Panc1 (cell line): ENCODE measurements around the gene C2CD3. TPM values are rescaled to one million over a fixed set of nuclear protein-coding genes. Genes with fewer than 3 reads are reported as not detected.

Experiments
- ATAC-seq: fragments of 200-7000 bp; cut with Tn5 transposase; 2 replicates; pipeline ENCODE4 v1.9.1; 2020; ENCODE audit warnings: mild to moderate bottlenecking, moderate library complexity
- BruUV-seq: library from RNA; stranded (reverse); fragments of 400-500 nt; replicated peaks from 2 replicates; lab custom pipeline; 2021; lab: Mats Ljungman, UMichigan
- CTCF ChIA-PET: fragments of 300-600 bp; sonication (Branson Sonifier 250); formaldehyde crosslinking; loops from one replicate; lab custom pipeline; 2022; ENCODE audit warnings: antibody characterized with exemption; lab: Charles Lee
- POLR2A ChIA-PET: fragments of 300-600 bp; sonication (Branson Sonifier 250); formaldehyde crosslinking; loops from one replicate; lab custom pipeline; 2022; ENCODE audit warnings: antibody characterized with exemption; lab: Charles Lee
- DNase-seq: peaks from one replicate; pipeline ENCODE4 v3.0.0-alpha.2; 2010; ENCODE audit warnings: low read depth, low spot score
- H3K27ac ChIP-seq: 2 replicates; pipeline ENCODE4 v1.5.1; 2011; ENCODE audit warnings: mild to moderate bottlenecking, low read length, inconsistent platforms
- H3K27me3 ChIP-seq: fragments of 200-500 bp; sonication (Bioruptor generic); 2 replicates; pipeline ENCODE4 v1.6.0; 2014; ENCODE audit warnings: low read length, inconsistent platforms; ENCODE audit not compliant: control insufficient read depth, insufficient read depth
- H3K36me3 ChIP-seq: fragments of 200-500 bp; sonication (Bioruptor generic); 2 replicates; pipeline ENCODE4 v1.5.1; 2014; ENCODE audit warnings: inconsistent platforms, mild to moderate bottlenecking, low read length, moderate library complexity; ENCODE audit not compliant: control insufficient read depth, insufficient read depth
- H3K4me1 ChIP-seq: 2 replicates; pipeline ENCODE4 v1.5.1; 2011; ENCODE audit warnings: inconsistent platforms, mild to moderate bottlenecking, low read length, moderate library complexity; ENCODE audit not compliant: control insufficient read depth, insufficient read depth
- H3K4me3 ChIP-seq, 2 experiments: 2 replicates each; pipeline ENCODE4 v1.5.1; 2011 to 2012; ENCODE audit warnings: low read depth in 2 of 2, low read length in 2 of 2, mild to moderate bottlenecking in 2 of 2, inconsistent platforms in 1 of 2, moderate library complexity in 1 of 2
- H3K9me3 ChIP-seq: fragments of 200-500 bp; sonication (Bioruptor generic); 2 replicates; pipeline ENCODE4 v1.5.1; 2014; ENCODE audit warnings: low read depth, mild to moderate bottlenecking, inconsistent platforms, low read length, moderate library complexity; ENCODE audit not compliant: control insufficient read depth, insufficient read depth
- POLR2AphosphoS5 ChIP-seq: IDR thresholded peaks from 2 replicates; pipeline ENCODE4 v1.6.1; 2012; ENCODE audit warnings: mild to moderate bottlenecking, low read depth, low read length, moderate library complexity
- SIN3A ChIP-seq: IDR thresholded peaks from 2 replicates; pipeline ENCODE4 v1.6.1; 2012; ENCODE audit warnings: low read depth, mild to moderate bottlenecking, low read length, moderate library complexity, borderline replicate concordance; ENCODE audit not compliant: insufficient read depth
- TCF7L2 ChIP-seq: IDR thresholded peaks from 2 replicates; pipeline ENCODE4 v1.6.1; 2011; ENCODE audit warnings: mild to moderate bottlenecking, low read depth, low read length, inconsistent platforms
- in situ Hi-C: cut with HindIII; loops from 2 replicates; pipeline ENCODE4 v1.10.0; 2016; ENCODE audit warnings: low sequenced_read_pairs, low pct_unique_long_range_greater_than_20kb
- intact Hi-C: fragments of 100-400 bp; cut with micrococcal nuclease; formaldehyde crosslinking; loops from one replicate; pipeline ENCODE4 v1.10.0; 2022; ENCODE audit not compliant: unreplicated experiment
- total RNA-seq: library from RNA; stranded (reverse); gene quantifications from one replicate; pipeline ENCODE4 v1.2.1, GENCODE V29; 2021; ENCODE audit not compliant: unreplicated experiment
- TF ChIP-seq, protein P1 (sequence below), 2 experiments: IDR thresholded peaks; 2 replicates each; pipeline ENCODE4 v1.6.1; 2011 to 2012; ENCODE audit warnings: low read depth in 2 of 2, control low read depth in 1 of 2, low read length in 1 of 2, mild to moderate bottlenecking in 1 of 2, moderate library complexity in 1 of 2; ENCODE audit not compliant: insufficient read depth in 1 of 2
- TF ChIP-seq, protein P2 (sequence below): fragments of 450-650 bp; IDR thresholded peaks from 2 replicates; pipeline ENCODE4 v1.5.1; 2017; ENCODE audit warnings: mild to moderate bottlenecking

C2CD3 gene
- total RNA-seq, 1 experiment from 2014 or later = 51.8 TPM

DNA sequence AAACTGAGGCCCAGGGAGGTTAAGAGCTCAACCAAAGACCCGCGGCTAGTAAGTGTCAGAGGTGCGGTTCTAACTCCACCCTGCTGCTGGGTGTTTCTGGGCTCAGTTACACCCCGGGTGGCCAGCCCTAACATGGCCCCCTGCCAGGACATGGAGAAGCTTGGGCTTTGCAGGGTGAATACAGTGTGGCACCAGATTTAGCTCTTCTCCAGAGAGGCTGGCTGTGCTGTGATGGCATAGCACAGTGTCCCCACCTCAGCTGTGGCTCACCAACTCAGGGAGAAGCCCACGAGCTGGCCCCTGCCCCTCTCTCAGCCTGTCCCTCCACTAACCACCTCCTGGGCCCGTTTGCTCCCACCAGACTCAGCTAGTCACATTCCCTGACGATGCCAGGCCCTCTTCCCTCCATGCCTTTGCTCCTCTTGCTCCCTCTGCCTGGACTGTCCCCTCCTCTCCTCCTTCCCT, 168.9 kb downstream of the C2CD3 start:
- intact Hi-C loops = no loop called here

DNA sequence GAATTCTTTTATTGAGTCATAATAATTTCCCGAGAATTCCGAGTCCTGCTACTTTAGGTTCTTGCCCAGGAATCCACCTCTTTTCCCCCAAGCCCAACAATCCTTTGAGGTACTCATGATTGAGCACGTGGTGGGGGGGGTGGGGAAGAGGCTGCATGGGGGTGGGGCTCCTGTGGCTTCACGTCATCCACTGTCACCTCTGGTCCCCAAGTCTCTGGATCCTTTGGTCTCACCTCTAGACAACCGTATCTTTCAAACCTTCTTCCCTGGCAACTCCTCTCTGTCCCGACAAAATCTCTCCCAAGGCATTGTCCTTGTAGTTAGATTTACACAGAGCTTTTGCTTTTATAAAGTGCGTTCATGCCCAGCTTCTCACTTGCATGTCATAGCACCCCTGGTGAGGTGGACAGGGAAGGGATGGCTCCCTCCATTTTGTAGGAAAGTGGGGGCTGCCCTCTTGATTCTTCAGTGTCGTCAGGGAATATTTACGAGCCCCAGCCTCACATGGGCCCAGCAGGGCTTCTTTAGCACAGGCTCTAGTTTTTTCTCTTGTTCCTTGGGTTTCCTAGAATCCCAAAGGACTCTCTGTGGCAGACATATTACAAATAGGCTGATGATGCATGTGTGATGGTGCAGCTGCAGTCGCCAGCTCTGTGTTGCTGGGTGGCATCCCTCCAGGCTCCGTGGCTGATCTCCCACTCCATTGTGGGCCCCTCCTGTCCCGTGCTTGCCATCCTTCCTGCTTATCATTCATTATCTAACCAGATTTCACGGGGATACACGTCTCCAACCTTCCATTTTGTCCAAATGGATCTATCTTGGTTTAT, 170.3 kb downstream of the C2CD3 start:
- no TSS peak for BruUV-seq
- Histone ChIP-seq H3K9me3 (no peaks in the 10 kb centered on the region), H3K27ac (no peak overlapping the region), H3K4me3 (no peak overlapping the region), H3K36me3 (no peaks in the 10 kb centered on the region), H3K4me1 (no peaks in the 10 kb centered on the region), H3K27me3 (no peaks in the 10 kb centered on the region)
- intact Hi-C loops (no loop called here), in situ Hi-C loops (no loop called here)
- TF ChIP-seq POLR2AphosphoS5 = no peak
- no peak for TF ChIP-seq SIN3A
- TF ChIP-seq, protein P1, sequence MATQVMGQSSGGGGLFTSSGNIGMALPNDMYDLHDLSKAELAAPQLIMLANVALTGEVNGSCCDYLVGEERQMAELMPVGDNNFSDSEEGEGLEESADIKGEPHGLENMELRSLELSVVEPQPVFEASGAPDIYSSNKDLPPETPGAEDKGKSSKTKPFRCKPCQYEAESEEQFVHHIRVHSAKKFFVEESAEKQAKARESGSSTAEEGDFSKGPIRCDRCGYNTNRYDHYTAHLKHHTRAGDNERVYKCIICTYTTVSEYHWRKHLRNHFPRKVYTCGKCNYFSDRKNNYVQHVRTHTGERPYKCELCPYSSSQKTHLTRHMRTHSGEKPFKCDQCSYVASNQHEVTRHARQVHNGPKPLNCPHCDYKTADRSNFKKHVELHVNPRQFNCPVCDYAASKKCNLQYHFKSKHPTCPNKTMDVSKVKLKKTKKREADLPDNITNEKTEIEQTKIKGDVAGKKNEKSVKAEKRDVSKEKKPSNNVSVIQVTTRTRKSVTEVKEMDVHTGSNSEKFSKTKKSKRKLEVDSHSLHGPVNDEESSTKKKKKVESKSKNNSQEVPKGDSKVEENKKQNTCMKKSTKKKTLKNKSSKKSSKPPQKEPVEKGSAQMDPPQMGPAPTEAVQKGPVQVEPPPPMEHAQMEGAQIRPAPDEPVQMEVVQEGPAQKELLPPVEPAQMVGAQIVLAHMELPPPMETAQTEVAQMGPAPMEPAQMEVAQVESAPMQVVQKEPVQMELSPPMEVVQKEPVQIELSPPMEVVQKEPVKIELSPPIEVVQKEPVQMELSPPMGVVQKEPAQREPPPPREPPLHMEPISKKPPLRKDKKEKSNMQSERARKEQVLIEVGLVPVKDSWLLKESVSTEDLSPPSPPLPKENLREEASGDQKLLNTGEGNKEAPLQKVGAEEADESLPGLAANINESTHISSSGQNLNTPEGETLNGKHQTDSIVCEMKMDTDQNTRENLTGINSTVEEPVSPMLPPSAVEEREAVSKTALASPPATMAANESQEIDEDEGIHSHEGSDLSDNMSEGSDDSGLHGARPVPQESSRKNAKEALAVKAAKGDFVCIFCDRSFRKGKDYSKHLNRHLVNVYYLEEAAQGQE (IDR thresholded peaks at IDR 0.05; ENCODE audit: insufficient read depth in 1 of 2, low read depth in 2 of 2, low read length in 1 of 2) = no peak
- TF ChIP-seq TCF7L2 = no peak
- TF ChIP-seq, protein P2, sequence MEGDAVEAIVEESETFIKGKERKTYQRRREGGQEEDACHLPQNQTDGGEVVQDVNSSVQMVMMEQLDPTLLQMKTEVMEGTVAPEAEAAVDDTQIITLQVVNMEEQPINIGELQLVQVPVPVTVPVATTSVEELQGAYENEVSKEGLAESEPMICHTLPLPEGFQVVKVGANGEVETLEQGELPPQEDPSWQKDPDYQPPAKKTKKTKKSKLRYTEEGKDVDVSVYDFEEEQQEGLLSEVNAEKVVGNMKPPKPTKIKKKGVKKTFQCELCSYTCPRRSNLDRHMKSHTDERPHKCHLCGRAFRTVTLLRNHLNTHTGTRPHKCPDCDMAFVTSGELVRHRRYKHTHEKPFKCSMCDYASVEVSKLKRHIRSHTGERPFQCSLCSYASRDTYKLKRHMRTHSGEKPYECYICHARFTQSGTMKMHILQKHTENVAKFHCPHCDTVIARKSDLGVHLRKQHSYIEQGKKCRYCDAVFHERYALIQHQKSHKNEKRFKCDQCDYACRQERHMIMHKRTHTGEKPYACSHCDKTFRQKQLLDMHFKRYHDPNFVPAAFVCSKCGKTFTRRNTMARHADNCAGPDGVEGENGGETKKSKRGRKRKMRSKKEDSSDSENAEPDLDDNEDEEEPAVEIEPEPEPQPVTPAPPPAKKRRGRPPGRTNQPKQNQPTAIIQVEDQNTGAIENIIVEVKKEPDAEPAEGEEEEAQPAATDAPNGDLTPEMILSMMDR = no peak
- ChIA-PET POLR2A (no interaction called here), CTCF (no interaction called here)
- ATAC-seq (no peak), DNase-seq (no peak)

More for the DNA sequence above, 168.9 kb downstream of the C2CD3 start:
- Histone ChIP-seq H3K4me3 (no peak overlapping the region), H3K36me3 (no peaks in the 10 kb centered on the region), H3K4me1 (no peaks in the 10 kb centered on the region), H3K27me3 (no peaks in the 10 kb centered on the region), H3K27ac (no peak overlapping the region), H3K9me3 (no peaks in the 10 kb centered on the region)
- BruUV-seq = no TSS peak
- ChIA-PET CTCF (interaction anchor here (0.5 kb wide), 1 partner anchor 239 kb away, joined by 8 read pairs; no protein-coding TSS in a partner anchor), POLR2A (no interaction called here)
- in situ Hi-C loops = no loop called here
- TF ChIP-seq, protein P1 (IDR thresholded peaks at IDR 0.05; ENCODE audit: insufficient read depth in 1 of 2, low read depth in 2 of 2, low read length in 1 of 2) = no peak
- TF ChIP-seq, protein P2 = no peak
- TF ChIP-seq POLR2AphosphoS5 (no peak), SIN3A (no peak), TCF7L2 (no peak)
- DNase-seq (no peak), ATAC-seq (no peak)
